Kidney capillary endothelial cell (primary cell): Measurements from ENCODE around the gene EME2.

ENCODE experiments used
- DNase-seq: peaks from one replicate; pipeline ENCODE4 v3.0.0-alpha.2; 2018; ENCODE audit warnings: low spot score

The EME2 gene

DNA sequence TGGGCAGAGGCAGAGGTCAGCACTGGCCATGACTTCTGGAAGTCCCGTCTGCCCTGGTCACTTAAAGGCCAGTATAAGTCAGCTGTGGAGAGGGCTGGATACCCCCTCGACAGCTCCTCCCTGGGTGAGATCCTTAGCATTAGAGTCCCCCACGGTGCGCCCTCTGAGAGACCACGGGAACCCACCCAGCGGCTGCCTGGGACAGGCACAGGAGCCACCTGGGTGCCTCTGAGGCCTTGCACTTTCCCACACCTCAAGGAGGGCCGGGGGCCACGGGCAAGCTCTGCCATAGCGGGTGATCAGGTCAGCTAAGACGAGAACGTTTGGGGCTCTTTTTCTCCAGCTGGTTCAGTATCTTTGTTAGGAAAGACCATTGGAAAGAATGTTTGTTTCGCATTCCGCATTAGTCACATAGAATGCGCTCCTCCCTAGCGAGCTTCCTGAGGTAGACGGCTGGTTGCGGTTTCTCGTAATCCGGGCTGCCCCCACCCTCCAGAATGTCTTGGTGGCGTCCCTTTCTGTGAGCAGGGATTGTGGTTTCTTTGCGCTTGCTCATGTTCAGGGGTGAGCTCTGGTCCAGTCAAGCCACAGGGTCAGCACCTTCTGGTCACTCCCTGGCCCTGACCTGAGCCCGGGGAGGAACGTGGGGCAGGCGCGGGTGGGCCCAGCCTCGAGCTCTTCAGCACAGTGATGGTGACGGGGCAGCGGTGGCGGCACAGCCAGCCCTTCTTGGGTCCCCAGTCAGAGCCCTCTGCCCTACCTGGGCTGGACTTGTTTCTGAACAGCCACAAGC is 26.5 kb upstream of the EME2 start:
- no peak for DNase-seq

GRCh38 chr16:1746693-1747195 is 25.9 kb upstream of the EME2 start:
- DNase-seq, result no peak

DNA sequence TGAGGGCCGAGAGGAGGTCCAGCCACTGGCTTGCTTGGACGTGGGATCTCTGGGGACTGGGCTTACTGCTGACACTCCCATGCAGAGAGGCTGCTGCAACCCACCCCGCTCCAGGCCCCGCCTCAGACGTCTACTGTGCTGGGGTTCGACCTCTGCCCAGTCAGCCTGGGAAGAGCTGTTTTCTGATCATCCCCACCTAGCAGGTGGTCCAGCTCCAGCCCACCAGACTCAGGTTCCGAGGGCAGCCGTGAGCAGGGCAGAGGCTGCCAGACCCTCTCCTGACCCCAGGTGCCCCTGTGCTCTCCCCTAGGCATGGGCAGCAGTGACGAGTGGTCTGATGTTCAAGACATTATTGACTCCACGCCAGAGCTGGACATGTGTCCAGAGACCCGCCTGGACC is 24.7 kb upstream of the EME2 start:
- DNase-seq, result no peak

GRCh38 chr16:1749152-1750117 is 23.2 kb upstream of the EME2 start:
- DNase-seq, result no peak

- no peak for DNase-seq
These were observed 20.7 kb upstream of the EME2 start for GRCh38 chr16:1751946-1752345.

DNA sequence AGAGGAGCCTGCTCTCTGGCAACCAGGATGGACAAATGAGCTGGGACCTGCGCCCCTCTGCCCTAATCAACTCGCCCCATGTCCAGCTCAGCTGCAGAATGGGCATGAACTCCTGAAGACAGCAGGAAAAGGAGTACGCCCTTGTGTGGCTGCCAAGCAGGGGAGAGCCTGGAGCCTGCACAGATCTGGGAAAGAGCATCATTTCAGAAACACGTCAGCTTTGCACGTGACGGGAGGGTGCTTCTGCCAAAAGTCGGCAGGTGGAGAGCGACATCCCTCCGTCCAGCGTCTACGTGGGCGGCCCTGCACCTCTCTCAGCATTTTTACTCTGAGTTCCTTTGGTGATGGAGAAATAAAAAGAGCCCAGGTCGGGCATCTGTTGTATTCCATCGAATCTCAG is 19.8 kb upstream of the EME2 start:
- no peak for DNase-seq

- no peak for DNase-seq
These were observed 18.4 kb upstream of the EME2 start for GRCh38 chr16:1754204-1754603.

GRCh38 chr16:1757714-1758461 is 14.7 kb upstream of the EME2 start:
- DNase-seq, result no peak

DNA sequence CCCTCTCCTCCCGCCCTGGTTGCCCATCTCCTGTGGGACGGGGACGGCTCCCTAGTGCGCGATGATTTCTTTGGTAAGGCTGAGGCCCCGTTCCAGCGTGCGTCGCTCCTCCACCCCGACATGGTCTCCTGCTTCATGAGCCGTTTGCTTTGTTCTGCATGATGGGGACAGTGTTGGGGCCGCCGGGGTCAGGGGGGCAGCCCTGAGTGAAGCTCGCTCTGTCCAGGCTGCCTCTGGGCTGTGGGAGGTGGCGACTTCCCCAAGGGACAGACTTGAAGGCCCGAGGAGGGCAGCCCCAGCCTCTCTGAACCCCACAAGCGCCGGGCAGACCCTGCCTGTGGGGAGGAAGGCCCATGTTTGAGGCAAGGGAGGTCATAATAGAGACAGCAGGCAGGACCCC is 13.7 kb upstream of the EME2 start:
- no peak for DNase-seq

DNA sequence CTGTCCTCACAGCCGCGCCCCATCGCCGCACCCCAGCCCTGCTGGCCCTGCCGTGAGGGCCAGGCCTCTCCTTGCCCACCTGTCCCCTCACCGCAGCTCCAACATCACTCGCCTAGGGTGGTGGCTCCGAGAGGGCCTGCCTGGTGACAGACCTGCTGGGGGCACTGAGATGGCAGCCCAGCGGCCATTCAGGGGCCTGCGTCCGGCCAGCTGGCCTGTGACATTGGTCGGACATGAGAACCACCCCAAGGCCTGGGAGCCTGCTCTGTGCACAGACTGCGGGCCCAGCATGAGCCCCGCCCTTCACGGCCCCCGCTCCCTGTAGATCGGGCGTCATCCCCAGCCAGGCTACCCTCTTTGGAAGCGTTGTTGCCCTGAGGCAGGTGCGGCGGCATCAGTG is 13.1 kb upstream of the EME2 start:
- no peak for DNase-seq

GRCh38 chr16:1760911-1761310 is 11.7 kb upstream of the EME2 start:
- DNase-seq, result no peak

DNA sequence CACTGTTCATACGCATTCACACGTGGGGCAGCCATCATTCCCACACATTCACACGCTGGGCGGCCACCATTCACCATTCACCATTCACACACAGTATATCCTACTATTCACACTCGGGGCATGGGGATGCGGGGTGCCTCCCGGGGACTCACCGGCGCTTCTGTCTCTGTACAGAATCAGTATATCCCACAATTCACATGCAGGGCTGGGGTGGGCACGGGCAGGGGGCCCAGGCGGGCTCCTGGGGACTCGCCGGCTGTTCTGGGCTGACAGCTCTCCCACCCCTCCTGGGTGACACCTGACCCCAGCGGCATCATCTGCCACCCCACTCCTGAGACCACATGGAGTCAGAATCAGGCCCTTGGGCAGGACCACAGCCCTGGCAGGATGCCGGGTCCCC is 10.9 kb upstream of the EME2 start:
- no peak for DNase-seq

DNA sequence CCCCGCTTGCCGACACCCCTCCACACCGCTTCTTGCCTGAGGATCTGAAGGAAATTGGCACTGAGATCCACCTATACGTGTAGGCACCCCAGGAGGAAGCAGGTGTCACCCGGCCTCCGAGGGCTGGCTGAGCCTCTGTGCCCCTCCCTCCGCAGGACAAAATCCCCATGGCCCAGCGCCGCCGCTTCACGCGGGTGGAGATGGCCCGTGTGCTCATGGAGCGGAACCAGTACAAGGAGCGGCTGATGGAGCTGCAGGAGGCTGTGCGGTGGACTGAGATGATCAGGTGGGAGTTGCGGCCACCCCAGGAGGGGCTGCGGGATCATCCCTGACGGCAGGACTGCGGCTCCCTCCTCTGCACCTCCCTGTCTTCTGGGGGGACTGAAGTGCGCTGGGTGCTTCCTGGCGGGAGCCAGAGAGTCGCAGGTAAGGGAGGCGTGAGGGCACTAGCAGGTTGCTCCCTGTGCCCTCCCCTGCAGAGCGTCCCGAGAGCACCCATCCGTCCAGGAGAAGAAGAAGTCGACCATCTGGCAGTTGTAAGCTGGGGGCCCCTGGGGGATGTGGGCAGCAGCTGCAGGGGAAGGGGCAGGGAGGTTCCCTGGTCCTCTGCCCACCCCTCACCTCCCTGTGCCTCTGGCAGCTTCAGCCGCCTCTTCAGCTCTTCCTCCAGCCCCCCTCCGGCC is 10.3 kb upstream of the EME2 start:
- DNase-seq, result no peak

DNA sequence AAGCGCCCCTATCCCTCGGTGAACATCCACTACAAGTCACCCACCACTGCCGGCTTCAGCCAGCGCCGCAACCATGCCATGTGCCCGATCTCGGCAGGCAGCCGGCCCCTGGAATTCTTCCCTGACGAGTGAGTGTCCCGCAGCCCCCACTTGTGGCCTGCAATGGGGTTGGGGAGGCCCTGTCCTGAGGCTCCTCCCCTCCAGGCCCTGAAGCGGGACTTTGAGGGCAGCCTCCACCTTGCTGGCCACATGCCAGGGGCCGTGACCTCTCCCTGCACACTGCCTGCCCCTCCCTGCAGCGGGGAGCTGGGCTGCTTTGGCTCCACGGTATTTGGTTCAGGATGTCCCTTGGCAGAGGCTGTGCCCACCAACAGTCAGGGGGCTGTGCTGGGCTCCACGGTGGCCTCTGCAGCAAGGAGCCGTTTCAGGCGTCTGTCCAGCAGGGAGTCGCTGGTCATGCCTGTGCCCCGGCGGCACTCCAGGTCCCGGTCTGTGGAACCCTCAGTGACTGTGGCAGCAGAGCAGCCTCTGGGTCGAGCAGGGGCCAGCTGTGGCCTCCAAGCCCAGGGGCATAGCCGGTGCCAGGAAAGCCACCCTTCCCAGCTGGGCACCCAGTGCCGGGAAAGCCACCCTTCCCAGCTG is 9.6 kb upstream of the EME2 start:
- no peak for DNase-seq

- no peak for DNase-seq
These were observed 8.8 kb upstream of the EME2 start for GRCh38 chr16:1763521-1764511.

- no peak for DNase-seq
These were observed 7.6 kb upstream of the EME2 start for GRCh38 chr16:1764971-1765370.

DNA sequence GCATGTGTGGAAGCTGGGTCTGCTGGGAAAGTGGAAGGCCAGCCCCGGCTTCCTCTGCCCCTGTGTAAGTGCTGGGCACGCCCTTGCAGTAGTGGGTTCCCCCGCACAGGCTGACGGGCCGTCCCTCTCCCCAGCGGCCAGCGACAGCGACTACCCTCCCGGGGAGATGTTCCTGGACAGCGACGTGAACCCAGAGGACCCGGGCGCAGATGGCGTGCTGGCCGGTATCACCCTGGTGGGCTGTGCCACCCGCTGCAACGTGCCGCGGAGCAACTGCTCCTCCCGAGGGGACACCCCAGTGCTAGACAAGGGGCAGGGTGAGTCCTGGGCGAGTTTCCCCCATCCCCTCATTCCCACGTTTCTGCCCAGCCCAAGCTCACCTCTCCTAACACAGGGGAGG is 6.8 kb upstream of the EME2 start:
- no peak for DNase-seq

DNA sequence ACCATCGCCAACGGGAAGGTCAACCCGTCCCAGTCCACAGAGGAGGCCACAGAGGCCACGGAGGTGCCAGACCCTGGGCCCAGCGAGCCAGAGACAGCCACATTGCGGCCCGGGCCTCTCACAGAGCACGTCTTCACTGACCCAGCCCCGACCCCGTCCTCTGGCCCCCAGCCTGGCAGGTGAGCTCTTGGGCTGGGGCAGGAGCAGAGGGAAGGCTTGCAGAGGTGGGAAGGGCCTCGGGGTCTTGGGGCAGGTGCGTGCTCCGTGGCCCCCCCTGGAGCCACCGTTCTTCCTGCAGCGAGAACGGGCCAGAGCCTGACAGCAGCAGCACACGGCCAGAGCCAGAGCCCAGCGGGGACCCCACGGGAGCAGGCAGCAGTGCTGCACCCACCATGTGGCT is 6.4 kb upstream of the EME2 start:
- DNase-seq, result no peak

GRCh38 chr16:1766701-1767100 is 5.9 kb upstream of the EME2 start:
- no peak for DNase-seq
